CD14-positive monocyte (primary cell): Measurements from ENCODE around the gene NPTX1. TPM values are rescaled to one million over a fixed set of nuclear protein-coding genes. Genes with fewer than 3 reads are reported as not detected.

Source experiments
- DNase-seq, 3 donors: peaks; one replicate each; pipeline ENCODE4 v3.0.0-alpha.2; 2011 to 2022
- H2AFZ ChIP-seq: 2 replicates; pipeline ENCODE4 v1.6.0; 2012; ENCODE audit warnings: mild to moderate bottlenecking, low read depth, low read length, inconsistent platforms; ENCODE audit not compliant: insufficient read depth, poor library complexity, severe bottlenecking
- H3K27ac ChIP-seq, 2 donors: 1 replicate in 1 of 2; 2 replicates in 1 of 2; pipeline ENCODE4 v1.5.1; 2012 to 2013; ENCODE audit warnings: low read length in 2 of 2, control low read depth in 1 of 2, inconsistent platforms in 1 of 2, low read depth in 1 of 2, mild to moderate bottlenecking in 1 of 2
- H3K27me3 ChIP-seq, 2 donors: one replicate each; pipeline versions ENCODE4 v1.6.0 to v1.6.1; 2011 to 2013; ENCODE audit warnings: low read length in 2 of 2; ENCODE audit not compliant: control insufficient read depth in 2 of 2, insufficient read depth in 2 of 2
- H3K36me3 ChIP-seq, 2 donors: replicated peaks in 1 of 2; 1 replicate in 1 of 2; 2 replicates in 1 of 2; pipeline versions ENCODE4 v1.5.1 to v1.6.1; 2012 to 2013; ENCODE audit warnings: low read length in 2 of 2, control low read depth in 1 of 2, inconsistent platforms in 1 of 2, mild to moderate bottlenecking in 1 of 2; ENCODE audit not compliant: insufficient read depth in 2 of 2, control insufficient read depth in 1 of 2
- H3K4me1 ChIP-seq, 2 donors: 1 replicate in 1 of 2; 2 replicates in 1 of 2; pipeline versions ENCODE4 v1.5.1 to v1.6.1; 2012 to 2013; ENCODE audit warnings: low read length in 2 of 2, control low read depth in 1 of 2, inconsistent platforms in 1 of 2, mild to moderate bottlenecking in 1 of 2, moderate library complexity in 1 of 2; ENCODE audit not compliant: insufficient read depth in 2 of 2, control insufficient read depth in 1 of 2
- H3K4me2 ChIP-seq: replicated peaks from 2 replicates; pipeline ENCODE3; 2012; ENCODE audit warnings: low read length, moderate library complexity, mild to moderate bottlenecking; ENCODE audit not compliant: poor library complexity, severe bottlenecking; ENCODE audit errors: extremely low read depth
- H3K4me3 ChIP-seq, 3 experiments: fragments of 200-600 bp in 1 of 3; sonication (generic) in 1 of 3; replicated peaks in 1 of 3; 1 replicate in 2 of 3; 2 replicates in 1 of 3; pipeline ENCODE4 v1.5.1; 2011 to 2013; ENCODE audit warnings: low read length in 3 of 3, mild to moderate bottlenecking in 3 of 3, control low read depth in 2 of 3, low read depth in 2 of 3, inconsistent platforms in 1 of 3, moderate library complexity in 1 of 3
- H3K79me2 ChIP-seq: 2 replicates; pipeline ENCODE4 v1.6.0; 2012; ENCODE audit warnings: mild to moderate bottlenecking, control low read depth, inconsistent platforms, low read length, moderate library complexity; ENCODE audit not compliant: insufficient read depth
- H3K9ac ChIP-seq: 2 replicates; pipeline ENCODE4 v1.6.0; 2017; ENCODE audit warnings: low read length, mild to moderate bottlenecking; ENCODE audit not compliant: insufficient read depth, poor library complexity, severe bottlenecking
- H3K9me3 ChIP-seq, 2 donors: replicated peaks in 1 of 2; 1 replicate in 1 of 2; 2 replicates in 1 of 2; pipeline versions ENCODE4 v1.5.1 to v1.6.1; 2012 to 2013; ENCODE audit warnings: low read length in 2 of 2, control low read depth in 1 of 2; ENCODE audit not compliant: control insufficient read depth in 1 of 2, insufficient read depth in 1 of 2
- H4K20me1 ChIP-seq: 2 replicates; pipeline ENCODE4 v1.6.0; 2012; ENCODE audit warnings: mild to moderate bottlenecking, low read length, control low read depth, moderate library complexity; ENCODE audit not compliant: insufficient read depth
- H3K27ac Mint-ChIP-seq, 7 donors: one replicate each; pipeline ENCODE4 v1.8.0; 2020; ENCODE audit warnings: mild to moderate bottlenecking in 7 of 7, mixed read lengths in 7 of 7, moderate library complexity in 6 of 7, inconsistent platforms in 2 of 7
- H3K27me3 Mint-ChIP-seq, 3 donors: one replicate each; pipeline ENCODE4 v1.8.0; 2021 to 2022; ENCODE audit warnings: low read depth in 3 of 3, mild to moderate bottlenecking in 3 of 3, mixed read lengths in 3 of 3, moderate library complexity in 3 of 3, inconsistent platforms in 1 of 3
- H3K36me3 Mint-ChIP-seq, 2 donors: one replicate each; pipeline ENCODE4 v1.8.0; 2020; ENCODE audit warnings: mixed read lengths in 2 of 2, inconsistent platforms in 1 of 2, mild to moderate bottlenecking in 1 of 2
- H3K4me1 Mint-ChIP-seq: one replicate; pipeline ENCODE4 v1.8.0; 2020; ENCODE audit warnings: mild to moderate bottlenecking, mixed read lengths
- H3K4me3 Mint-ChIP-seq, 2 donors: one replicate each; pipeline ENCODE4 v1.8.0; 2020; ENCODE audit warnings: mild to moderate bottlenecking in 2 of 2, mixed read lengths in 2 of 2, moderate library complexity in 1 of 2
- H3K9me3 Mint-ChIP-seq, 7 donors: one replicate each; pipeline ENCODE4 v1.8.0; 2020 to 2022; ENCODE audit warnings: mixed read lengths in 7 of 7, mild to moderate bottlenecking in 6 of 7, moderate library complexity in 6 of 7, inconsistent platforms in 2 of 7
- WGBS: methylation state at CpG from one replicate; pipeline ENCODE4 v1.1.5; 2013; ENCODE audit warnings: missing lambda C conversion rate; ENCODE audit not compliant: insufficient coverage; 5-methylcytosine and 5-hydroxymethylcytosine counted together
- intact Hi-C, 2 donors: fragments of 100-400 bp; cut with micrococcal nuclease; formaldehyde crosslinking; loops; one replicate each; pipeline versions ENCODE4 v1.15.0 to v1.15.1; 2023
- polyA plus RNA-seq, 3 donors: library from polyadenylated mRNA; depleted of rRNA in 1 of 3; unstranded in 2 of 3; stranded (reverse) in 1 of 3; fragments of 300-500 nt in 2 of 3; fragments of >200 nt in 1 of 3; fragmentation: Illumina TruSeq in 2 of 3; gene quantifications; 1 replicate in 2 of 3; 2 replicates in 1 of 3; pipeline ENCODE4 v1.2.3, GENCODE V29; 2012 to 2021
- TF ChIP-seq, protein P1 (sequence below): fragments of 200-600 bp; IDR thresholded peaks from one replicate; pipeline ENCODE4 v1.8.0; 2022; ENCODE audit warnings: antibody characterized with exemption, mild to moderate bottlenecking

NPTX1 gene
- polyA plus RNA-seq, 3 donors: not detected

DNA sequence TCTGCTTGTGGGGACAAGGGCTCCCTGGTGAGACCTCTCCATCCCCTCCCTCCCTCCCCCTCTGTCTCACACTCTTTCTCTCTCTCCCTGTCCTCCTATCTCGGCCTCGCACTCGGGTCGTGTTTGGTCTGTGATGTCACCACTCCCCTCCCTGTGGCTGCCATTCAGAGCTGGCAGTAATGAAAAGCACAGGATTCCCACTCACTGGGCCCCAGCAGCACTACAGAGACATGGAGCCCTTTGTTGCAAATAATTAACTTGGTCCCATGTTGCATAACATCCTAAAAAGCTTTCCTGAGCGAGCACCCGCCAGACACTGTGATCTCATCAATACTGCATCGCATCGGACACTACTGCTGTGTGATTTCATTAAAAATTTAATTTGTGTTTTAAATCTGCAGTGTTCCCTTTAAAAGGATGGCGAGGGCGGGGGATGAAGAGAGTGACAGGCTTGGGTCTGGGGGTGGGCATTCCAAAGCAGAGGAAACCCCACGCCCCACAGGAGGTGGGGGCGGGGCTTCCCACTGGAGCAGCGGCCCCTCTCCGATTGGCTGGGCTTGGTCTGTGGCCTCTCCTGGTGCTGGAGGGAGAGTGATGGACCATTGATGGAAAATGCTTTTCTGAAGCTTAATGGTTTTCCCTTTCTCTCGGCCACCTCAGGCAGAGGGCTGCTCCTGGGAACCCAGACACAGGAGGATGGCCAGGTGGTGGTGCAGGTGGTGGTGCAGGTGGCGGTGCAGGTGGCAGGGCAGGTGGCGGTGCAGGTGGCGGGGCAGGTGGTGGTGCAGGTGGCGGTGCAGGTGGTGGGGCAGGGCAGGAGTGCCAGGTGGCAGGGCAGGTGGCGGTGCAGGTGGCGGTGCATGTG lies 15.3 kb upstream of the NPTX1 start:
- H3K27ac ChIP-seq: no peak overlapping the region
- peaks cover 10 to 11% of the 10 kb centered on the region in 2 donors for H3K9me3 ChIP-seq
- Mint-ChIP-seq H3K4me1 (no peaks in the 10 kb centered on the region), H3K9me3 (peaks cover 10 to 14% (median 13%) of the 10 kb centered on the region in 7 donors), H3K27ac (no peak overlapping the region), H3K36me3 (no peaks in the 10 kb centered on the region), H3K4me3 (no peak overlapping the region), H3K27me3 (peaks cover 32 to 34% (median 33%) of the 10 kb centered on the region in 3 donors)
- H3K4me2 ChIP-seq: no peak overlapping the region
- no peak overlapping the region for H2AFZ ChIP-seq
- H3K9ac ChIP-seq: no peak overlapping the region
- H4K20me1 ChIP-seq: no peaks in the 10 kb centered on the region
- WGBS: 47% methylated on average over 18 of the region's 21 CpGs
- H3K4me3 ChIP-seq: no peak overlapping the region
- intact Hi-C loops: no loop called here
- H3K27me3 ChIP-seq: peaks cover 0 to 7% of the 10 kb centered on the region in 2 donors
- no peaks in the 10 kb centered on the region for H3K4me1 ChIP-seq
- H3K36me3 ChIP-seq: no peaks in the 10 kb centered on the region
- DNase-seq: no peak
- TF ChIP-seq, protein P1, sequence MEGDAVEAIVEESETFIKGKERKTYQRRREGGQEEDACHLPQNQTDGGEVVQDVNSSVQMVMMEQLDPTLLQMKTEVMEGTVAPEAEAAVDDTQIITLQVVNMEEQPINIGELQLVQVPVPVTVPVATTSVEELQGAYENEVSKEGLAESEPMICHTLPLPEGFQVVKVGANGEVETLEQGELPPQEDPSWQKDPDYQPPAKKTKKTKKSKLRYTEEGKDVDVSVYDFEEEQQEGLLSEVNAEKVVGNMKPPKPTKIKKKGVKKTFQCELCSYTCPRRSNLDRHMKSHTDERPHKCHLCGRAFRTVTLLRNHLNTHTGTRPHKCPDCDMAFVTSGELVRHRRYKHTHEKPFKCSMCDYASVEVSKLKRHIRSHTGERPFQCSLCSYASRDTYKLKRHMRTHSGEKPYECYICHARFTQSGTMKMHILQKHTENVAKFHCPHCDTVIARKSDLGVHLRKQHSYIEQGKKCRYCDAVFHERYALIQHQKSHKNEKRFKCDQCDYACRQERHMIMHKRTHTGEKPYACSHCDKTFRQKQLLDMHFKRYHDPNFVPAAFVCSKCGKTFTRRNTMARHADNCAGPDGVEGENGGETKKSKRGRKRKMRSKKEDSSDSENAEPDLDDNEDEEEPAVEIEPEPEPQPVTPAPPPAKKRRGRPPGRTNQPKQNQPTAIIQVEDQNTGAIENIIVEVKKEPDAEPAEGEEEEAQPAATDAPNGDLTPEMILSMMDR: no peak
- H3K79me2 ChIP-seq: no peaks in the 10 kb centered on the region

GRCh38 chr17:80487511-80487910 lies 11.1 kb upstream of the NPTX1 start:
- H3K36me3 Mint-ChIP-seq: no peaks in the 10 kb centered on the region
- peaks cover 28 to 49% (median 41%) of the 10 kb centered on the region in 3 donors for H3K27me3 Mint-ChIP-seq
- TF ChIP-seq, protein P1: no peak
- no peak overlapping the region for H3K4me3 Mint-ChIP-seq
- Histone ChIP-seq H3K79me2 (no peaks in the 10 kb centered on the region), H3K4me1 (no peaks in the 10 kb centered on the region), H3K4me3 (no peak overlapping the region), H3K4me2 (no peak overlapping the region), H3K36me3 (no peaks in the 10 kb centered on the region), H3K27ac (no peak overlapping the region), H3K9me3 (peaks cover 11% of the 10 kb centered on the region in 2 donors), H3K9ac (no peak overlapping the region), H3K27me3 (peaks cover 0 to 9% of the 10 kb centered on the region in 2 donors), H2AFZ (no peak overlapping the region), H4K20me1 (no peaks in the 10 kb centered on the region)
- intact Hi-C loops: no loop called here
- H3K27ac Mint-ChIP-seq: no peak overlapping the region
- 60% methylated on average over 5 of the region's 7 CpGs for WGBS
- no peak for DNase-seq
- H3K9me3 Mint-ChIP-seq: peaks cover 10 to 20% (median 16%) of the 10 kb centered on the region in 7 donors
- no peaks in the 10 kb centered on the region for H3K4me1 Mint-ChIP-seq
